ENCODE data around the gene TEX55. TPM values are rescaled to one million over a fixed set of nuclear protein-coding genes. Genes with fewer than 3 reads are reported as not detected.

Gene TEX55
- total RNA-seq, 1 donor from 2014 or later: not detected

Other genes starting within 250 kb of the TEX55 start
- gene IGSF11, start 111.3 kb upstream of the TEX55 start, total RNA-seq: 10.2 TPM
- not detected for gene UPK1B, start 27.4 kb downstream of the TEX55 start, total RNA-seq
- 8.6 TPM for gene B4GALT4, start 94.7 kb downstream of the TEX55 start, total RNA-seq
- gene ARHGAP31, start 148.2 kb downstream of the TEX55 start, total RNA-seq: 2.0 TPM